ENCODE results near the gene INPP4A.
A peak's percentile ranks its signal among the peaks of the same experiment; 100 is the strongest.

INPP4A gene

DNA sequence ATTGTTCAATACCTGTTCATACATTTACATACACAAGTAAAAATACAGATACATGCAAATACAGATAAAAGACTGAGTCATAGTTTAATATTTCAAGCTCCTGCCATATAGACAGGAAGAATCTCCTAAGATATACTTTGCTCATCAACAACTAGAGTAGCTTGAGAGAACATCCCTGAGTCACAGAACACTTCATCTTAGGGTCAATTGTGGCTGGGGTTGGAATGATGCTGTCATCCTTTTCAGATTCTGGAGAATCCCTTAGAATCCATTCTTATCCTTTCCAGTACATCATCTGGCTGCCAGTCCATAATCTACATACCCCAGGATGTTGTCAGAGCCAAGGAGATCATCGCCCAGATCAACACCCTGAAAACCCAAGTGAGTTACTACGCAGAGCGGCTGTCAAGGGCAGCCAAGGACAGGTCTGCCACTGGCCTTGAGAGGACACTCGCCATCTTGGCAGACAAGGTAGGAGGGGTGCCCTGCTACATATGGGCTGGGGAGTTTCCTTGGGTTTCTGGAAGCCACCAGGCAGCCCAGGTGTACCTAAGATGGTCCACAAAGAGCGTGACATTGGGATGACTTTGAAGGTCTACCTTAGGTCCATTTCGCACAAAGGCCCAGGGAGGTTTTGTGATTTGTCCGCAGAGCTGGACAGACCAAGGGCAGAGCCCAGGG lies 108.0 kb downstream of the INPP4A start:
- Histone ChIP-seq H3K9me3 (replicated peaks in 1 of 2; ENCODE audit: control insufficient read depth in 2 of 2, insufficient read depth in 1 of 2, low read depth in 1 of 2, low read length in 2 of 2) (no peaks in the 10 kb centered on the region), H2BK5ac (ENCODE audit: low read length) (no peak overlapping the region), H2AFZ (ENCODE audit: low read length) (no peak overlapping the region), H2BK15ac (ENCODE audit: low read length) (no peak overlapping the region), H3K36me3 (replicated peaks in 1 of 2; ENCODE audit: control insufficient read depth in 2 of 2, insufficient read depth in 2 of 2, low read length in 2 of 2) (peaks cover 19 to 88% of the 10 kb centered on the region in 2 donors), H3K4ac (ENCODE audit: low read length) (no peak overlapping the region), H4K8ac (ENCODE audit: low read depth, low read length) (no peak overlapping the region), H3K4me3 (ENCODE audit: low read length in 2 of 2) (no peak overlapping the region), H3K4me2 (ENCODE audit: insufficient read depth, low read length, poor library complexity, severe bottlenecking) (no peak overlapping the region), H2BK120ac (ENCODE audit: low read depth, low read length) (no peak overlapping the region), H2BK12ac (ENCODE audit: low read length) (no peak overlapping the region), H3K79me1 (ENCODE audit: low read depth, low read length) (no peaks in the 10 kb centered on the region), H4K91ac (ENCODE audit: low read depth, low read length, poor library complexity) (no peak overlapping the region), H3K4me1 (ENCODE audit: control insufficient read depth in 2 of 2, insufficient read depth in 1 of 2, low read depth in 1 of 2, low read length in 2 of 2) (no peaks in the 10 kb centered on the region), H3K9ac (ENCODE audit: low read depth, low read length, poor library complexity) (no peak overlapping the region), H3K14ac (ENCODE audit: low read length) (no peak overlapping the region), H3K27me3 (ENCODE audit: control insufficient read depth in 3 of 3, insufficient read depth in 3 of 3, low read depth in 1 of 3, low read length in 3 of 3) (no peaks in the 10 kb centered on the region), H3K18ac (ENCODE audit: low read length) (no peak overlapping the region), H3K27ac (replicated peaks; ENCODE audit: low read length) (no peak overlapping the region), H2AK5ac (ENCODE audit: low read depth, low read length) (no peak overlapping the region), H3K23ac (ENCODE audit: low read depth, low read length, poor library complexity) (no peak overlapping the region)
- no peak for DNase-seq (ENCODE audit: low spot score)
- WGBS, 2 donors (ENCODE audit: extremely low coverage in 2 of 2, insufficient read length in 2 of 2, insufficient replicate concordance in 1 of 2) = no CpG with 5 or more reads among the region's 7 CpGs

DNA sequence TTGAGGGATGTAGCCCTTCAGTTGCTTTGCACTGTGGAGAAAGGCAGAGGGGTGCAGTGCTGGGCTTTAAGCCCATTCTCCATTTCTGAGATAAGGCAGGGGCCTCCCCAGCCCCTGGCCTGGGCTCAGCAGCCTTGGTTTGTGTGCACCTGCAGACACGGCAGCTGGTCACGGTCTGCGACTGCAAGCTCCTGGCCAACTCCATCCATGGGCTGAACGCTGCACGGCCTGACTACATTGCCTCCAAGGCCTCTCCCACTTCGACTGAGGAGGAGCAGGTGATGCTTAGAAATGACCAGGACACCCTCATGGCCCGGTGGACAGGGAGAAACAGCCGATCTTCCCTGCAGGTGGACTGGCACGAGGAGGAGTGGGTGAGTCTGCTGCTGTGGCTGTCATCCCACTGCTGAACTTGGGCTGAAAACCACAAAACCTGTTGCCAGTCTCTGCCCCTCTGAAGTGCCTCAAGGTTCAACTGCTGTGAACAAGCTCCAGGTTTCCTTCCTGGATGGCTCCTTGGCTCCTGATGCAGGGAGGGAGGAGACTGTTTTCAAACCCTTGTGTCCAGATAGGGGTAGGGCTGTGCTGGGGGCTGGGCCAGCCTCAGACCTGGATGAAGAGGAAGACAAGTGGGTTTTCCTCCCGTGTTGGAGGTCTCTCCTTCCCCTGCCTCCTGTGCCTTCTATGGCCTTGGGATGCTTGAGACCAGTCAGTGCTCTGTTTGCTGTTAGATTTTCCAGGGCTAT lies 109.6 kb downstream of the INPP4A start:
- no peaks in the 10 kb centered on the region for H3K4me1 ChIP-seq (ENCODE audit: control insufficient read depth in 2 of 2, insufficient read depth in 1 of 2, low read depth in 1 of 2, low read length in 2 of 2)
- no peak overlapping the region for H3K4me3 ChIP-seq (ENCODE audit: low read length in 2 of 2)
- H3K14ac ChIP-seq (ENCODE audit: low read length) = no peak overlapping the region
- H2AFZ ChIP-seq (ENCODE audit: low read length) = no peak overlapping the region
- H2BK15ac ChIP-seq (ENCODE audit: low read length) = no peak overlapping the region
- no peak for DNase-seq (ENCODE audit: low spot score)
- no peak overlapping the region for H3K4ac ChIP-seq (ENCODE audit: low read length)
- H3K9ac ChIP-seq (ENCODE audit: low read depth, low read length, poor library complexity) = peak overlapping the region; percentile 51
- no peak overlapping the region for H3K18ac ChIP-seq (ENCODE audit: low read length)
- H2BK12ac ChIP-seq (ENCODE audit: low read length) = no peak overlapping the region
- H2BK120ac ChIP-seq (ENCODE audit: low read depth, low read length) = no peak overlapping the region
- H3K9me3 ChIP-seq (replicated peaks in 1 of 2; ENCODE audit: control insufficient read depth in 2 of 2, insufficient read depth in 1 of 2, low read depth in 1 of 2, low read length in 2 of 2) = no peaks in the 10 kb centered on the region
- no peak overlapping the region for H3K27ac ChIP-seq (replicated peaks; ENCODE audit: low read length)
- H3K27me3 ChIP-seq (ENCODE audit: control insufficient read depth in 3 of 3, insufficient read depth in 3 of 3, low read depth in 1 of 3, low read length in 3 of 3) = no peaks in the 10 kb centered on the region
- H2BK5ac ChIP-seq (ENCODE audit: low read length) = no peak overlapping the region
- H4K91ac ChIP-seq (ENCODE audit: low read depth, low read length, poor library complexity) = no peak overlapping the region
- no CpG with 5 or more reads among the region's 10 CpGs for WGBS, 2 donors (ENCODE audit: extremely low coverage in 2 of 2, insufficient read length in 2 of 2, insufficient replicate concordance in 1 of 2)
- no peak overlapping the region for H2AK5ac ChIP-seq (ENCODE audit: low read depth, low read length)
- H3K4me2 ChIP-seq (ENCODE audit: insufficient read depth, low read length, poor library complexity, severe bottlenecking) = no peak overlapping the region
- no peak overlapping the region for H4K8ac ChIP-seq (ENCODE audit: low read depth, low read length)
- peaks cover 19 to 90% of the 10 kb centered on the region in 2 donors for H3K36me3 ChIP-seq (replicated peaks in 1 of 2; ENCODE audit: control insufficient read depth in 2 of 2, insufficient read depth in 2 of 2, low read length in 2 of 2)
- H3K79me1 ChIP-seq (ENCODE audit: low read depth, low read length) = no peaks in the 10 kb centered on the region
- no peak overlapping the region for H3K23ac ChIP-seq (ENCODE audit: low read depth, low read length, poor library complexity)

GRCh38 chr2:98555696-98556095 lies 111.0 kb downstream of the INPP4A start:
- no peaks in the 10 kb centered on the region for H3K79me1 ChIP-seq (ENCODE audit: low read depth, low read length)
- WGBS, 2 donors (ENCODE audit: extremely low coverage in 2 of 2, insufficient read length in 2 of 2, insufficient replicate concordance in 1 of 2) = no CpG with 5 or more reads among the region's 8 CpGs
- no peak overlapping the region for H4K8ac ChIP-seq (ENCODE audit: low read depth, low read length)
- no peak overlapping the region for H3K4me3 ChIP-seq (ENCODE audit: low read length in 2 of 2)
- H2AFZ ChIP-seq (ENCODE audit: low read length) = no peak overlapping the region
- no peak overlapping the region for H3K27ac ChIP-seq (replicated peaks; ENCODE audit: low read length)
- no peak overlapping the region for H2AK5ac ChIP-seq (ENCODE audit: low read depth, low read length)
- H2BK15ac ChIP-seq (ENCODE audit: low read length) = no peak overlapping the region
- H3K4ac ChIP-seq (ENCODE audit: low read length) = no peak overlapping the region
- no peak overlapping the region for H3K14ac ChIP-seq (ENCODE audit: low read length)
- H3K4me1 ChIP-seq (ENCODE audit: control insufficient read depth in 2 of 2, insufficient read depth in 1 of 2, low read depth in 1 of 2, low read length in 2 of 2) = no peaks in the 10 kb centered on the region
- no peak overlapping the region for H3K18ac ChIP-seq (ENCODE audit: low read length)
- no peak overlapping the region for H3K23ac ChIP-seq (ENCODE audit: low read depth, low read length, poor library complexity)
- H3K9ac ChIP-seq (ENCODE audit: low read depth, low read length, poor library complexity) = no peak overlapping the region
- no peaks in the 10 kb centered on the region for H3K9me3 ChIP-seq (replicated peaks in 1 of 2; ENCODE audit: control insufficient read depth in 2 of 2, insufficient read depth in 1 of 2, low read depth in 1 of 2, low read length in 2 of 2)
- H3K36me3 ChIP-seq (replicated peaks in 1 of 2; ENCODE audit: control insufficient read depth in 2 of 2, insufficient read depth in 2 of 2, low read length in 2 of 2) = peaks cover 21 to 94% of the 10 kb centered on the region in 2 donors
- no peak overlapping the region for H3K4me2 ChIP-seq (ENCODE audit: insufficient read depth, low read length, poor library complexity, severe bottlenecking)
- H3K27me3 ChIP-seq (ENCODE audit: control insufficient read depth in 3 of 3, insufficient read depth in 3 of 3, low read depth in 1 of 3, low read length in 3 of 3) = no peaks in the 10 kb centered on the region
- no peak overlapping the region for H4K91ac ChIP-seq (ENCODE audit: low read depth, low read length, poor library complexity)
- H2BK12ac ChIP-seq (ENCODE audit: low read length) = no peak overlapping the region
- H2BK5ac ChIP-seq (ENCODE audit: low read length) = no peak overlapping the region
- no peak overlapping the region for H2BK120ac ChIP-seq (ENCODE audit: low read depth, low read length)
- DNase-seq (ENCODE audit: low spot score) = no peak

GRCh38 chr2:98556344-98557033 lies 111.8 kb downstream of the INPP4A start:
- DNase-seq (ENCODE audit: low spot score) = no peak
- no peak overlapping the region for H3K23ac ChIP-seq (ENCODE audit: low read depth, low read length, poor library complexity)
- H3K14ac ChIP-seq (ENCODE audit: low read length) = no peak overlapping the region
- H3K27ac ChIP-seq (replicated peaks; ENCODE audit: low read length) = no peak overlapping the region
- H2BK12ac ChIP-seq (ENCODE audit: low read length) = no peak overlapping the region
- no peak overlapping the region for H2AFZ ChIP-seq (ENCODE audit: low read length)
- H2AK5ac ChIP-seq (ENCODE audit: low read depth, low read length) = no peak overlapping the region
- no peak overlapping the region for H3K9ac ChIP-seq (ENCODE audit: low read depth, low read length, poor library complexity)
- H3K36me3 ChIP-seq (replicated peaks in 1 of 2; ENCODE audit: control insufficient read depth in 2 of 2, insufficient read depth in 2 of 2, low read length in 2 of 2) = peaks cover 21 to 92% of the 10 kb centered on the region in 2 donors
- no peaks in the 10 kb centered on the region for H3K79me1 ChIP-seq (ENCODE audit: low read depth, low read length)
- no peak overlapping the region for H3K4me3 ChIP-seq (ENCODE audit: low read length in 2 of 2)
- no peak overlapping the region for H2BK15ac ChIP-seq (ENCODE audit: low read length)
- H3K4me1 ChIP-seq (ENCODE audit: control insufficient read depth in 2 of 2, insufficient read depth in 1 of 2, low read depth in 1 of 2, low read length in 2 of 2) = no peaks in the 10 kb centered on the region
- no peak overlapping the region for H2BK5ac ChIP-seq (ENCODE audit: low read length)
- H3K4me2 ChIP-seq (ENCODE audit: insufficient read depth, low read length, poor library complexity, severe bottlenecking) = no peak overlapping the region
- no CpG with 5 or more reads among the region's 5 CpGs for WGBS, 2 donors (ENCODE audit: extremely low coverage in 2 of 2, insufficient read length in 2 of 2, insufficient replicate concordance in 1 of 2)
- no peak overlapping the region for H2BK120ac ChIP-seq (ENCODE audit: low read depth, low read length)
- H3K9me3 ChIP-seq (replicated peaks in 1 of 2; ENCODE audit: control insufficient read depth in 2 of 2, insufficient read depth in 1 of 2, low read depth in 1 of 2, low read length in 2 of 2) = no peaks in the 10 kb centered on the region
- no peak overlapping the region for H3K18ac ChIP-seq (ENCODE audit: low read length)
- no peak overlapping the region for H4K8ac ChIP-seq (ENCODE audit: low read depth, low read length)
- H3K4ac ChIP-seq (ENCODE audit: low read length) = no peak overlapping the region
- no peaks in the 10 kb centered on the region for H3K27me3 ChIP-seq (ENCODE audit: control insufficient read depth in 3 of 3, insufficient read depth in 3 of 3, low read depth in 1 of 3, low read length in 3 of 3)
- H4K91ac ChIP-seq (ENCODE audit: low read depth, low read length, poor library complexity) = no peak overlapping the region
